Sigmoid colon (tissue), 4 donors: ENCODE results near the gene SLF2.

ENCODE experiments used
- EP300 ChIP-seq, 4 donors: sonication (generic); formaldehyde crosslinking; IDR thresholded peaks; one replicate each; pipeline ENCODE4 v1.6.1; 2017; ENCODE audit warnings: antibody characterized with exemption in 4 of 4
- POLR2A ChIP-seq, 2 donors: fragments of 450-650 bp; IDR thresholded peaks; one replicate each; pipeline ENCODE4 v1.6.1; 2016; ENCODE audit warnings: antibody characterized with exemption in 2 of 2, mild to moderate bottlenecking in 2 of 2, moderate library complexity in 2 of 2
- POLR2AphosphoS5 ChIP-seq, 4 donors: sonication (generic); formaldehyde crosslinking; IDR thresholded peaks; one replicate each; pipeline ENCODE4 v1.6.1; 2017; ENCODE audit warnings: antibody characterized with exemption in 4 of 4
- TF ChIP-seq, protein P1 (sequence below), 4 experiments: fragments of 450-650 bp in 3 of 4; fragments of 200-600 bp in 1 of 4; IDR thresholded peaks; one replicate each; pipeline ENCODE4 v1.5.1; 2016 to 2019; ENCODE audit warnings: antibody characterized with exemption in 4 of 4, mild to moderate bottlenecking in 3 of 4, moderate library complexity in 2 of 4

DNA sequence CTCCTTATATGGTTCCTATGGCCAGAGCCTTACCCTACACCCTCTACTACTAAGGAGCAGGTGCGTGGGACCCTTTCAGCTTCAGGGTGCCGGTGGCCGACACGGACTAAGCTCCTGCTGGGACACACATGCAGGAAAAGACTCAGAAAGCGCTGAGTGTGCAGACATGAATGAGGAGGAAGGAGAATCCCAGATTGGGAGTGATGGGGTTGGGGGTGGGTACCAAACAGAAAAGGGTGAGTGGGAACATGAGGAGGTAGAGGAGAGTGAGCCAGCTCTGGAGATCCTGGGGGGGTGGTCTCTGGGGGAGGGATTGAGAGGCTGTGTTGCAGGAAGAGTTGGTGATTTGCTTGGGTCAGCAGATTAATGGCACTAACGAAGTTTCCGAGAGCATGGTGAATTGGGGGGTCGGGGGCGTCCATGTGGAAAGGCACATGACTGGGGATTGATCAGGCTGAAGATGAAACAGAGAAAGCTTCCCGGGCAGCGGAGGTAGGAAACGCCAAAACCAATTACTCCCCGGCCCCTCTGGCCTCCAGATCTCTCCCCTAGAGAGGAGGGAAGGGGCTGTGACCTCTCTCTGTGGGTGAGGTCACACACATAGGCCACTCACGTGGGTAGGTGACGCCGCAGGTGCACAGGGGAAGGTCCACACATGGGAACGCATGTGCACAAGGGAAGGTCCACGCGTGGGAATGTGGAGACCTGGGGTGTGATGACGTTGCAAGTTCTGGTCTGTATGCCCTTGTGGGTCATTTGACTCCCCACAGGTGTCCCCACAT, 37.9 kb upstream of the SLF2 start:
- TF ChIP-seq, protein P1, sequence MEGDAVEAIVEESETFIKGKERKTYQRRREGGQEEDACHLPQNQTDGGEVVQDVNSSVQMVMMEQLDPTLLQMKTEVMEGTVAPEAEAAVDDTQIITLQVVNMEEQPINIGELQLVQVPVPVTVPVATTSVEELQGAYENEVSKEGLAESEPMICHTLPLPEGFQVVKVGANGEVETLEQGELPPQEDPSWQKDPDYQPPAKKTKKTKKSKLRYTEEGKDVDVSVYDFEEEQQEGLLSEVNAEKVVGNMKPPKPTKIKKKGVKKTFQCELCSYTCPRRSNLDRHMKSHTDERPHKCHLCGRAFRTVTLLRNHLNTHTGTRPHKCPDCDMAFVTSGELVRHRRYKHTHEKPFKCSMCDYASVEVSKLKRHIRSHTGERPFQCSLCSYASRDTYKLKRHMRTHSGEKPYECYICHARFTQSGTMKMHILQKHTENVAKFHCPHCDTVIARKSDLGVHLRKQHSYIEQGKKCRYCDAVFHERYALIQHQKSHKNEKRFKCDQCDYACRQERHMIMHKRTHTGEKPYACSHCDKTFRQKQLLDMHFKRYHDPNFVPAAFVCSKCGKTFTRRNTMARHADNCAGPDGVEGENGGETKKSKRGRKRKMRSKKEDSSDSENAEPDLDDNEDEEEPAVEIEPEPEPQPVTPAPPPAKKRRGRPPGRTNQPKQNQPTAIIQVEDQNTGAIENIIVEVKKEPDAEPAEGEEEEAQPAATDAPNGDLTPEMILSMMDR (IDR thresholded peaks at IDR 0.05) = no peak
- TF ChIP-seq POLR2A (IDR thresholded peaks at IDR 0.05) = no peak
- TF ChIP-seq EP300 (IDR thresholded peaks at IDR 0.05) = no peak
- no peak for TF ChIP-seq POLR2AphosphoS5 (IDR thresholded peaks at IDR 0.05)
